Mesenchymal stem cell (in vitro differentiated cells and primary cell): ENCODE measurements around the gene VSTM2L.
A peak's percentile ranks its signal among the peaks of the same experiment; 100 is the strongest.

ENCODE experiments used
- DNase-seq: peaks from one replicate; pipeline ENCODE4 v3.0.0-alpha.2; 2013
- H2AFZ ChIP-seq: one replicate; pipeline ENCODE4 v1.6.1; 2013; ENCODE audit warnings: low read depth, mild to moderate bottlenecking, control low read depth, inconsistent platforms, low read length, moderate library complexity
- H2AK5ac ChIP-seq: 2 replicates; pipeline ENCODE4 v1.6.1; 2013; ENCODE audit warnings: low read length, moderate library complexity, mild to moderate bottlenecking, inconsistent platforms; ENCODE audit not compliant: severe bottlenecking
- H2BK120ac ChIP-seq: one replicate; pipeline ENCODE4 v1.6.1; 2013; ENCODE audit warnings: low read depth, mild to moderate bottlenecking, inconsistent platforms, low read length, moderate library complexity
- H2BK12ac ChIP-seq, 2 experiments: one replicate each; pipeline ENCODE4 v1.6.1; 2013; ENCODE audit warnings: inconsistent platforms in 2 of 2, low read length in 2 of 2, mild to moderate bottlenecking in 2 of 2, moderate library complexity in 2 of 2, control low read depth in 1 of 2
- H2BK15ac ChIP-seq: one replicate; pipeline ENCODE4 v1.6.1; 2013; ENCODE audit warnings: mild to moderate bottlenecking, low read depth, inconsistent platforms; ENCODE audit not compliant: poor library complexity, severe bottlenecking
- H2BK5ac ChIP-seq: 2 replicates; pipeline ENCODE4 v1.6.1; 2013; ENCODE audit warnings: low read depth, mild to moderate bottlenecking, low read length, control low read depth, inconsistent platforms; ENCODE audit not compliant: poor library complexity, severe bottlenecking
- H3K14ac ChIP-seq, 2 experiments: one replicate each; pipeline ENCODE4 v1.6.1; 2013; ENCODE audit warnings: inconsistent platforms in 2 of 2, low read length in 2 of 2, control low read depth in 1 of 2, mild to moderate bottlenecking in 1 of 2, moderate library complexity in 1 of 2
- H3K18ac ChIP-seq, 2 experiments: one replicate each; pipeline ENCODE4 v1.6.1; 2013; ENCODE audit warnings: inconsistent platforms in 2 of 2, low read length in 2 of 2, control low read depth in 1 of 2, low read depth in 1 of 2, mild to moderate bottlenecking in 1 of 2
- H3K23ac ChIP-seq, 2 experiments: one replicate each; pipeline ENCODE4 v1.6.1; 2013; ENCODE audit warnings: inconsistent platforms in 2 of 2, low read length in 2 of 2, mild to moderate bottlenecking in 2 of 2, moderate library complexity in 2 of 2, control low read depth in 1 of 2
- H3K27ac ChIP-seq: 2 replicates; pipeline ENCODE4 v1.5.1; 2013; ENCODE audit warnings: mild to moderate bottlenecking, moderate library complexity, low read length, control low read depth, inconsistent platforms; ENCODE audit not compliant: poor library complexity, severe bottlenecking
- H3K27me3 ChIP-seq, 2 experiments: 2 replicates each; pipeline versions ENCODE4 v1.6.1 to v1.7.0; 2013; ENCODE audit warnings: low read length in 2 of 2, mild to moderate bottlenecking in 2 of 2, moderate library complexity in 2 of 2, control low read depth in 1 of 2, inconsistent platforms in 1 of 2; ENCODE audit not compliant: control insufficient read depth in 1 of 2, insufficient read depth in 1 of 2
- H3K36me3 ChIP-seq, 2 experiments: 2 replicates each; pipeline versions ENCODE4 v1.6.1 to v1.7.0; 2013; ENCODE audit warnings: low read length in 2 of 2, control low read depth in 1 of 2, inconsistent platforms in 1 of 2, low read depth in 1 of 2, mild to moderate bottlenecking in 1 of 2; ENCODE audit not compliant: insufficient read depth in 2 of 2, control insufficient read depth in 1 of 2
- H3K4ac ChIP-seq, 2 experiments: one replicate each; pipeline ENCODE4 v1.6.1; 2013; ENCODE audit warnings: inconsistent platforms in 2 of 2, low read length in 2 of 2, mild to moderate bottlenecking in 2 of 2, moderate library complexity in 2 of 2, control low read depth in 1 of 2, low read depth in 1 of 2
- H3K4me1 ChIP-seq: 2 replicates; pipeline ENCODE4 v1.6.1; 2013; ENCODE audit warnings: low read depth, low read length, control low read depth; ENCODE audit not compliant: control insufficient read depth, insufficient read depth
- H3K4me2 ChIP-seq: 2 replicates; pipeline ENCODE4 v1.6.1; 2013; ENCODE audit warnings: low read length, mild to moderate bottlenecking, inconsistent platforms; ENCODE audit not compliant: poor library complexity, severe bottlenecking
- H3K4me3 ChIP-seq, 2 experiments: 2 replicates each; pipeline versions ENCODE4 v1.5.1 to v1.7.0; 2013; ENCODE audit warnings: low read length in 2 of 2, mild to moderate bottlenecking in 2 of 2, control low read depth in 1 of 2, low read depth in 1 of 2; ENCODE audit not compliant: insufficient read depth in 1 of 2
- H3K79me1 ChIP-seq: replicated peaks from 2 replicates; pipeline ENCODE4 v1.6.1; 2013; ENCODE audit warnings: mild to moderate bottlenecking, control low read depth, low read length, inconsistent platforms; ENCODE audit not compliant: poor library complexity, severe bottlenecking
- H3K9ac ChIP-seq: 2 replicates; pipeline ENCODE4 v1.7.0; 2013; ENCODE audit warnings: mild to moderate bottlenecking, low read length, moderate library complexity
- H3K9me3 ChIP-seq: 2 replicates; pipeline ENCODE4 v1.7.0; 2013; ENCODE audit warnings: mild to moderate bottlenecking, low read length; ENCODE audit not compliant: control insufficient read depth
- H4K8ac ChIP-seq: one replicate; pipeline ENCODE4 v1.6.1; 2013; ENCODE audit warnings: inconsistent platforms, mild to moderate bottlenecking, low read length, moderate library complexity
- H4K91ac ChIP-seq: one replicate; pipeline ENCODE4 v1.6.1; 2013; ENCODE audit warnings: mild to moderate bottlenecking, low read length, inconsistent platforms
- WGBS: methylation state at CpG from one replicate; pipeline ENCODE4 v1.1.7; 2013; ENCODE audit warnings: mixed read lengths; 5-methylcytosine and 5-hydroxymethylcytosine counted together

VSTM2L gene

DNA sequence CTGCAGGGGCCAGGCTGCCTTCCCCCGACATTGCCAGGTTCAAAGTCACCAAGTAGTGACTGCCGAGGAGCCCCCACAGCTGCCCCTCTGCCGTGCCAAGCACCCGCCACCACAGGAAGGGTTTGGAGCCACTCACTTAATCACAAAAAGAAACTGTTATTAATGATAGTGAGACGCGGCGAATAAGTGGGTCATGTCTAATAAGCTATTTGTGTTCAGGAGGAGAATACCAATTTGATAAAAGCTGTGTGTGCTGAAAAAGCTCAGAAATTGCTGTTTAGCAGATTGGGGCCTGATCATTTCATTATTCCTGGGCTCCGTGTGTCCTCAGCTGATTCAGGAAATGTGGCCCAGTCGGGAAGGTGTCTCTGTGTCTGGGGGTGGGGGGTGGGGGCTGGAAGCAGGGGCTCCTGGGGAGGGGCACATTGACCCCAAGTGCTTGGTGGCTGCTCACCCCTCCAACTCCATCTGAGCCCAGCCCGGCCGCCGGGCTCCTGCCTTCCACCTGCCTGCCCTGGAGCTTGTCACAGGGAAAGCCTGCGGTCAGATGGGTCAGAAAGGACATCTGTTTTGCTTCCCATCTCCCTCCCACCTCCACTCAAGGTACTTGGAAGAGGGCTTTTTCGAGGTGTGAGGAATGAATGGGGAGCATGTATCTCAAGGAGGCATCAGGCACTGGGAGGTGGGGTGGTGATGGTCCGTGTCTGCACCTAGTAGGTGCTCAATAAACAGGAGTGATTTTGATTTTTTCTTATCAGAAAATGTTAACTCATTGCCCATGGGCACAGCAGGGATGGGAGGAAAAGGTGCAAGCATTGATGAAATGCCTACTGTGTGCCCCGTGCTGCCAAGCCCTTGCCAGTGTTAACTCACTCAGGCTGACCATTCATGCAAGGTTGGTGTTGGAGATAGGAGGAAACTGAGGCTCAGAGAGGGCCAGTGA is 3.0 kb downstream of the VSTM2L start:
- Histone ChIP-seq H4K8ac (no peak overlapping the region), H2AFZ (no peak overlapping the region), H3K27me3 (peaks cover 49 to 65% of the 10 kb centered on the region in 2 experiments), H2BK5ac (no peak overlapping the region), H3K4me1 (peaks cover 25% of the 10 kb centered on the region), H3K27ac (no peak overlapping the region), H3K9me3 (no peaks in the 10 kb centered on the region), H3K79me1 (no peaks in the 10 kb centered on the region), H2BK12ac (no peak overlapping the region), H2AK5ac (no peak overlapping the region), H3K4ac (no peak overlapping the region), H3K23ac (no peak overlapping the region), H3K36me3 (no peaks in the 10 kb centered on the region), H2BK15ac (no peak overlapping the region), H3K4me3 (no peak overlapping the region), H3K14ac (no peak overlapping the region), H4K91ac (no peak overlapping the region), H3K4me2 (no peak overlapping the region), H2BK120ac (no peak overlapping the region), H3K18ac (no peak overlapping the region), H3K9ac (no peak overlapping the region)
- WGBS: 81% methylated on average over 13 of the region's 16 CpGs
- no peak for DNase-seq

- Histone ChIP-seq H4K8ac (no peak overlapping the region), H3K27ac (peak overlapping the region; percentile 2), H3K4me2 (no peak overlapping the region), H3K4ac (no peak overlapping the region), H3K4me3 (no peak overlapping the region), H3K79me1 (no peaks in the 10 kb centered on the region), H3K18ac (no peak overlapping the region), H3K9me3 (no peaks in the 10 kb centered on the region), H3K23ac (no peak overlapping the region), H3K4me1 (peaks cover 30% of the 10 kb centered on the region), H2BK15ac (no peak overlapping the region), H3K9ac (no peak overlapping the region), H4K91ac (no peak overlapping the region), H2BK120ac (no peak overlapping the region), H3K36me3 (no peaks in the 10 kb centered on the region), H3K27me3 (peaks cover 47 to 66% of the 10 kb centered on the region in 2 experiments), H2AK5ac (no peak overlapping the region), H2BK5ac (no peak overlapping the region), H2BK12ac (no peak overlapping the region), H3K14ac (no peak overlapping the region), H2AFZ (no peak overlapping the region)
- DNase-seq: no peak
- WGBS: 57% methylated on average over 3 of the region's 3 CpGs
Observed at GRCh38 chr20:37907330-37907676, 4.4 kb downstream of the VSTM2L start.

DNA sequence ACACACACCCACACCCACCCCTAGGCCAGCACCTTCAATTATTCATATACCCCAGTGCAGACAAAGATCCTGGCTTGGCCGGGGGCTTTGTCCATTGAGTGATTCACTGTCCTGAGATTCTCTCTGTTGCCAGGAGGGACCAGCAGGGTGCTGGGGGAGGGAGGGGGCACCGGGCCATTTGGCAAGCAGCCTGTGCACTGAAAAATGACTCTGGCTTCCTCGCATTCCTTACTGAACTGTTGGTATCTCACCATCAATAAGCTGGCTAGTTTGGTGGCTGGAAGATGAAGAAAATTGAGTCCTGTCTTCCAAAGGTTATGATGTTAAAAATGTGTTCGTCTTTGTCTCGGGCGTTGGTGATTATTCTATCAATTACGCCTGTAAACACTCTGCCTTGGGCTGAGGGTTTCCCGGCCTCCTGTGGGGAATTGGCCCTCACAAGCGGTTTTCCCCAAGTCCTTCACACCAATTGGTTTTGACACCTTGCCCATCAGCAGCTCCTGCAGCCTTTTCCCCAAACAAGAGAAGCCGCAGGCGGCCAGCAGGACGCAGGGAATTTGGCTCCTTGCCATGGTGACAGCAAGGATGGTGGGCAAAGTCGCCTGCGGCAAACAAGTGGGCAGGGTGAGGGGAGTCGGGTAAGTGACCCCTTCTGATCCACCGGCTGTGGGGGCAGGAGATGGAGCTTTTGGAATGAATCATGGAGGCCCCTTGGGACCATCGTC is 4.9 kb downstream of the VSTM2L start:
- H2AFZ ChIP-seq: no peak overlapping the region
- H3K4me3 ChIP-seq: no peak overlapping the region
- peak overlapping the region; percentile 33 for H2AK5ac ChIP-seq
- no peak for DNase-seq
- H3K9ac ChIP-seq: no peak overlapping the region
- H3K36me3 ChIP-seq: no peaks in the 10 kb centered on the region
- WGBS: 42% methylated on average over 17 of the region's 17 CpGs
- no peaks in the 10 kb centered on the region for H3K79me1 ChIP-seq
- H3K27me3 ChIP-seq: peaks cover 47 to 69% of the 10 kb centered on the region in 2 experiments
- no peak overlapping the region for H2BK12ac ChIP-seq
- H3K4me1 ChIP-seq: peaks cover 26% of the 10 kb centered on the region
- no peak overlapping the region for H4K91ac ChIP-seq
- H3K18ac ChIP-seq: no peak overlapping the region
- no peak overlapping the region for H2BK15ac ChIP-seq
- H2BK5ac ChIP-seq: no peak overlapping the region
- H3K27ac ChIP-seq: peak overlapping the region; percentile 26
- no peak overlapping the region for H3K23ac ChIP-seq
- no peak overlapping the region for H3K14ac ChIP-seq
- H3K9me3 ChIP-seq: no peaks in the 10 kb centered on the region
- H3K4me2 ChIP-seq: no peak overlapping the region
- H4K8ac ChIP-seq: no peak overlapping the region
- no peak overlapping the region for H3K4ac ChIP-seq
- H2BK120ac ChIP-seq: no peak overlapping the region

DNA sequence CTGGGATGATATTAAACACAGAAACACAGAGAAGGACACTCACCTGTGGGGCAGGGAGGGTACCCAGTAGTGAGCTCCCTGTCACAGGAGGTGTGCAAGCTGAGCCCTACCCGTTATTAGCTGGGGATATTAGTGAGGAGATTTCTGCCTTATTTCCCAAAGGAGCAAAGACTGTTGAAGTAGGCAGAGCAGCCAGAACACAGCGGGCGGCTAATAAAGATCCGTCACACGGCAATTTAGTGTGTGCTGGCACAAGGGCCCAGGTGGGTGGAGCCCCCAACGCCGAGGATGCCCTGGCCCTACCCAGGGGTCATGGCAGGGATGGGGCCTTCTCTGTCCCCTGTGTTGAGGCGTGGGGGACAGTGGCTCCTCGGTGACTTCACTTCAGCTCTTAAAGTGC is 8.3 kb downstream of the VSTM2L start:
- no peak overlapping the region for H2BK5ac ChIP-seq
- peaks cover 54 to 79% of the 10 kb centered on the region in 2 experiments for H3K27me3 ChIP-seq
- no peak overlapping the region for H4K8ac ChIP-seq
- no peak overlapping the region for H3K4me2 ChIP-seq
- no peak overlapping the region for H3K23ac ChIP-seq
- H4K91ac ChIP-seq: no peak overlapping the region
- no peak overlapping the region for H2BK15ac ChIP-seq
- no peaks in the 10 kb centered on the region for H3K36me3 ChIP-seq
- H2BK120ac ChIP-seq: no peak overlapping the region
- H2BK12ac ChIP-seq: no peak overlapping the region
- H2AFZ ChIP-seq: no peak overlapping the region
- H3K9ac ChIP-seq: no peak overlapping the region
- H3K14ac ChIP-seq: no peak overlapping the region
- peaks cover 32% of the 10 kb centered on the region for H3K4me1 ChIP-seq
- H3K4ac ChIP-seq: no peak overlapping the region
- H3K9me3 ChIP-seq: no peaks in the 10 kb centered on the region
- no peak overlapping the region for H3K4me3 ChIP-seq
- 75% methylated on average over 7 of the region's 9 CpGs for WGBS
- no peak for DNase-seq
- no peak overlapping the region for H3K27ac ChIP-seq
- no peak overlapping the region for H3K18ac ChIP-seq
- no peaks in the 10 kb centered on the region for H3K79me1 ChIP-seq
- no peak overlapping the region for H2AK5ac ChIP-seq
